NOMO-1 (cell line): ENCODE data around the gene NAP1L4.
A peak's percentile ranks its signal among the peaks of the same experiment; 100 is the strongest.

Experiments used
- DNase-seq, 2 experiments: peaks; one replicate each; lab custom pipeline; 2025; ENCODE audit not compliant: unreplicated experiment in 2 of 2; lab: John Stamatoyannopoulos, UW

NAP1L4 gene

DNA sequence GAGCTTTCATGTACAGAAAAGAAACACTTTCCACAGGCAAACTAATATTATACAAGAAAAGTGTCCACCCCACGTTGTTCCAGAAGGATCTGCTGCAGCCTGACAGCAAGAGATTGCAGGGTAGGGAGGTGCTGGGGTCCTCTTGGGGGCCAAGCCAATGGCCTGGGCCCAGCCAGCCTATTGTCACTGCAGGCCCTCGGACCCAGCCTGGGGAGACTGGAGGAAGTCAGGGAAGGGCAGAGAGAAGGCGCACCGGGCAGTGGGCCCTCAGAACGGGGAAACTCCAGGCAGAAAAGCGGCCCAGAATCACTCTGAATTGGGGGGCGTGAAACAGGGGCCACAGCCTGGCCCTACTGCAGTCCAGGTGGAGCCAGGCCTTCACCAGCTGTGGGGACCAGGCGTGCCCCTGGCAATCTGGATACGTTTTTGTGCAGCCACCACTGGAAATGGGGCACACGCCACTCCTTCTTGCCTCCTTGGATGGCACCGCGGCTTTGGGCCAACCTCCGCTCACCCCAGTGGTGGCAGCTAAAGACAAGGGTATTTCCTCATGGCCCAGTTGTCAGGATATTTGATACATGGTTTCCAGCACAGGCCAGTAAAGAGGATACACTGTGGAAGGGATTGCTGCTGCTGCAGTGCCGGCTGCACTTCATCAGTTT lies 3.9 kb upstream of the NAP1L4 start:
- DNase-seq: no peak

DNA sequence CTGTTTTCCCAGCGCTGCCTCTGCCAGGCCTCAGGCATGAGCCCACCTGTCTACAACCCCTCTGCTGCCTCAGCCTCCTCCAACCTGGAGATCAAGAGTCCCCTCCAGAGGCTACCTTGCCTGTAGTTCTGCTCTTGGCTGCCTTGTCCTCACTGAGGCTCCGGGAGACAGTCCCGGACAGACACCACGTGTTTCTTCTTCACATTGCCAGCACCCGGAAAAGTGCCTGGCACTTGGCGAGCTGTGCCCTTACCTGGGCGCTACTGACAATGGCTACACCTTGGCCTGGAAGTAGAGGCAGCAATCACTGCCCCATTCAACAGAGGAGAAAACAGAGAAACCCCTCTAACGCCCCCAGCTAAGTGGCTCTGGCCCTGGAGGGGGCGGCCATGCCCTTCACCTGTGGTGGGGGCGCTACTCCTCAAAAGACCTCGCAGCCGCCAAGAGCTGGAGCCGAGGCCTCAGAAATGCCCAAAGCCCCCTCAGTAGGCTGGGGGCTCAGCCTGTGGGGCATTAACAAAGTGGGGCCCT lies 3.0 kb upstream of the NAP1L4 start:
- DNase-seq: no peak

DNA sequence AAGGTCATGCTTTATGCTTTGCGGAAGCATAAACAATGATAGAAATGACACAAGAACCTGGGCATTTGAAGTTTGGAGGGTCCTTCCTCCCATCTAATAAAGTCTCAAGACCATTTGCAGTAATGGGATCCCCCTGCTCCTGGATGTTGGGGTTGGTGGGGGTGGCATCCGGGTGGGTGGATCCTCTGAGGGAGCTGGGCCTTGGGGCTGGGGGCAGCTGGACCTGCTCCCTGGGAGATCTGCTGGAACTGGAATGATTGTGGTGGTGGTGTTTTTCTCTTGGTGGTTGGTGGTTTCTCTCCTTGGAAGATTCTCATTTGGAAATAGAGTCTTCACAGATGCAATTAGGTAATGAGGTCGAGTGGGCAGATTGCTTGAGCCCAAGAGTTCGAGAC lies 2.2 kb upstream of the NAP1L4 start:
- no peak for DNase-seq

DNA sequence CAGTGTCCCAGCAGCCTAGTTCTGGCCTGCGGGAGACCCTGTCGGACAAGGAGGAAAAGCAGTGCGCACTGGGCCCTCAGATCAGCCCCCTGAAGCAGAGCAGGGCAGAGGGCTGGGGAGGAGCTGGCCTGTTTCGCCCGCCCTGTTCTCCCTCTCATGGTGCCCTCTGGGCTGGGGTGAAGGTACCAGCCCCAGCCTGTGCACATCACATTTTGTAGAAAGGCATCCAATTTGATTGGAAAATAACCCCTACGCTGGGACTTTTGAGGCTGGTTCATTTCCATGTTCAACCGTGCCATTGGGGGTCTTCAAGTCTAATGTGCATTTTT lies 832 bp upstream of the NAP1L4 start:
- peak in 1 of 2 experiments; percentile 36 for DNase-seq

DNA sequence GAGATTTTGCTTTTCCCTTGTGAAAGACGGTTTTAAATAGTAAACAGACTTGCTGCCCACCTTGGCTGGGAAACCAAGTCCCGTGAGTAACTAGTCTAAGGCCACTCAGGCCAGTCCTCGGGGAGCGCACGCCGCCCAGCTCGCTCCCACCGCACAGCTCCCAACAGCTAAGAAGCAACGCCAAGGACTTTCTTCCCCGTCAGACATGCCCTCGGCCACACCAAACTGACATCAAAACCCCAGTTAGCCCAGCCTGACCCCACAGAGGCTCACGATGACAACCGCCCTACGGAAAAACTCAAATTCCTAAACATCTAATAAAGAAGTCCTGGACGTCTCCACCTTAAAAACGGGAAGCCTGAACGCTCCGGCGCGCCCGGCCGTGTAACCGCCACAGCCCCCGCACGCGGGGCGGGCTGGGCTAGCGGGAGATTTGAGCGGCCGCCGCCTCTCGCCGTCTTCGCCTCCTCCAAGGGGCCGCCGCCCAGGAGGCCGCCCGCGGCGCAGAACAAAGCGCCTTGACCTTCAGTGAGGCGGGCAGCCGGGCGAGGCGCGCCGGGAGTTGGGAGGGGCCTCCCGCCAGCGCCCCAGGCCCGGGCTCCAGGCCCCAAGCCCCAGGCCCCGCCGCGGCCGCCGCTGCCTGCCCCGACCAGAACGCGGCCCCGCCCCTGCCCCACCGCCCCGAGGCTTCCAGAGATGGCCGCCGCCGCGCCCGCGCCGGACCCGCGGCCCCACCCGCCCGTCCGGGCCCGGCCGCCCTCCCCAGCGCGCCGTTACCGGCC lies 486 bp downstream of the NAP1L4 start:
- peak in 1 of 2 experiments; percentile 42 for DNase-seq

DNA sequence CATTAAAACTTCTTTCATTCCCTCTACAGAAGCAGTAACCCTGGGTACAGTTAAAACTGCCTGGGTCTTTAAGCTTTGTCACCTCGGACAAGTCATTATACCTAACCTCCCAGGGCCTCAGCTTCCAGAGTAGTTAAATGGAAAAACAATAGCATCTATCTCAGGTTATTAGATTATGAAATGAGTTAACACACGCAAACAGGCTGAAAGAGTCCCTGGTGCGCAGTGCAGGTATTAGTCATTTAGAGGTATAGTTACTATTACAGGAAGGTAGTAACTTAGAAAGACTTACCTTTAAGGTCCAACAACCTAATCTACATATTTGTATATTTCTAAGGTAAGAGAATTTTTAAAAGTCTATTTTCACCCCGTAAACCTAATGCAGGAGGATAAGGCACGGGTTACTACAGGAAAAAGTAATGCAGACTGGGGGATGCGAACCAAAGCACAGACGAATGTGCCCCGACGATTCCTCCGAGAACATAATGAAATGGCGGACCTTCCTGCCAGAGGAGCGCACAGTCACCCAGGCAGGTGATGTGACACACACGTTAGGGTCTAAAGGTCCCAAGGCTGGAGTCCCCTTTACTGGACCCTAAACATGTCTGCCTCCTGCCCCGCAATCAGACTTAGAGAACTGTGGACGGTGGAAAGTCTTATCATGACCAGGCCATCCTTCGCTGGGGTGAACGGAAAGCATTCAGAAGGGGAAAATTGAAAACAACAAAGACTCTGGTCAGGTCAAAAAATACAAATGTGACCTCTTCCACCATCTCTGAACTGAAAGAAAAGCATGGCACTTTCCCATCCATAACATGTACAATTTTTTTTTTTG lies 1.3 kb downstream of the NAP1L4 start:
- DNase-seq: peak in 1 of 2 experiments; percentile 23

DNA sequence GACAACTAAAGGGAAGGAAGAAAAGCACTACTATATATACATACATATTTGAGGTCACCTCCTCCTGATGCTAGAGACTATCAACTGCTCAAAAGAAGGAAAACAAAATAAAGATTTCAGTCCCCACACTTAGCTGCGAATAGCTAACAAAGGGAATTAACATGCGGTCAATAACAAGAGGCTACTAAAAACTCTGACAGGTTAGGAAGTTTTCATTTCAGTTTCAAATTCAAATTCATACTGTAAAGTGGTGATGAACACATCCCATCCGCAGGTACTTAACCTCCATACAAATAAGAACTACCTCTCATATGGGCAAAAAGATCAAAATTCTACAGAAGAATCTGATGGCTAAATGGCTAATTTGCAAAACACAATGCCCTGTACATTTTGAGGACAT lies 2.6 kb downstream of the NAP1L4 start:
- no peak for DNase-seq

DNA sequence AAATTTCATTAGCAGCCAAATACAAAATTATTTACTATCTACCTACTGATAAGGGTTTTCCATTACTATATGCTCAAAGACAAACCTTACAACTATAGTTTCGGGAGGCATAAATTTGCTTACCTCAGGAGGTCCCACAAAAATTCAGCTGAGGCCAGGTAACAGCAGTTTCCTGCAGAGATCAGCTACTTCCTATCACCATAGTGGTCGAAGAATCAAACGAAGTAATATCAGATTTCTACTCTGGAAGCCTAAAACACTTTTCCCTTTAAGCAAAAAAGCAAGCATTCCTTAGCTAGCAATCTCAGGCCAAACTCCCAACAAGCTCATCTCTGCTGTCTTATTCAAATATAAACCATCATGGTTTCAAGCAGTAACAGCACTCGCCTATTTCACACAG lies 3.1 kb downstream of the NAP1L4 start:
- DNase-seq: no peak

DNA sequence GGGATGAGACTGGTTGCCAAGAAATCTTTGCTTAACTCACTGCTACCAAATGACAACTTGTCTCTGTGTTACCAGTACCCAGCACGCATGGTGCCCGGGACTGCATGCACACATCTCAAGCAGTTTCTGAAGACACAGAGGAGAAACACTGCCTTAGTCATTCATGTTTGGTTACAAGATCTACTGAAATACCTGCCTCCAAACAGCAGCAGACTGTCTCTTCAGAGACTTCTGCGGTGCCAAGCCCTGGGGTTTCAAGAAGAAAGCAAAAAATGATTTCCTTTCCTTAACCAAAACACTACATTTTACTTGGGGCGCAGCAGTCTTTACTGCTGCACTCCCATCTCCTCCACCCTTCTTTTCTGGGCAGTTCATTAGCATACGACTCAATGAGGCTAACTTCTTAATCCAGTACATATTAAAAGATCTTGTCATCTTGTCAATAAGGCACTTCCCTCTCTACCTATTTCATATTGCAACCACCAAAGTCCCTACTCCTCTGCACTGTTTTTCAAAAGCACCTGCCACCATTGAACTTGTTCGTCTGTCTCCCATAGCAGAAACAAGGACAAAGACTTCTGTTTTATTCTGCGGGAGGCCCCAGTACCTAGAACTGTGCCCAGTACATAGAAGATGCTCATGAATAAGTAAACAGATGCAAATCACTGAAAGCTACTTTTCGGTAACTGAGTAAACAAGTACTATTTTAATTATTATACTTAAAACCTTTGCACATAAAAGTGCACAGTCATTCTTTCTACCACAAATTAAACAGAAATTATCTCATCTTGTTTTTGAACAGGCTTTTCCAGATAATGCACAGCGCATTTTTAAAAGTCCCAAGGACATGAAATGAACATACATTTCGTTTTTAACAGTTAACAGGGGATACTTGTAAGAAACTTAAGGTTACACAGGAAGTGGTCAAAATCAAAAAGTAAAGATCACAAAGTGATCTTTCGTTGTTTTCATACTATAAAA lies 4.0 kb downstream of the NAP1L4 start:
- DNase-seq: no peak

DNA sequence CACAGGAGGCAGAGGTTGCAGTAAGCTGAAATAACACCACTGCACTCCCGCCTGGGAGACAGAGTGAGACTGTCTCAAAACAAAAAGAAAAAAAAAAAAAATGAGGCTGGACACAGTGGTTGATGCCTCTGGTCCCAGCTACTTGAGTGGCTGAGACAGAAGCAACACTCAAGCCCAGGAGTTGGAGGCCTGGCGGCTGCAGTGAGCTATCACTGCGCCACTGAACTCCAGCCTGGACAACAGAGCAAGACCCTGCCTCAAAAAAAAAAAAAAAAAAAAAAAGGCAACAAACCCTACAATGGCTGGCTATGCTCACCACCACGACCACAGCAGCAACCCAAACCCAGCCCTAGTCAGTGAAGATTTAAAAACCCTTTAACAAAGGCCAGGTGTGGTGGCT lies 8.2 kb downstream of the NAP1L4 start:
- no peak for DNase-seq

DNA sequence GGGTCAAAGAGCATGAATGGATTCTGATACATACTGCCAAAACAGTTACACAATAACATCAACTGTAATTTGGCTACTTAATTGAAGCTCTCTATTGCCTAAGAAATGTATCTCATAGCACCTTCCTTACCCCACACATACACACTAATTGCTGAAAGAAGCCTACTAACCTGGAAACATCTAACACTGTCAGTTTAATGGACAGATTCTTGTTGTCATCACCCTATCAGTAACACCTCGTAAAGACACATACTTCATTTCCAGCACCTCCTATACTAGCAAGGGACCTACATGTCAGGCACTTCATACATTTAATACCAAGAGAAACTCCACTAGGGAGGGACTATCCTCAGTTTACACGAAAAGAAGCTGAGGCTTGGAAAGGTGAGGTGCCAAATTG lies 9.9 kb downstream of the NAP1L4 start:
- no peak for DNase-seq

DNA sequence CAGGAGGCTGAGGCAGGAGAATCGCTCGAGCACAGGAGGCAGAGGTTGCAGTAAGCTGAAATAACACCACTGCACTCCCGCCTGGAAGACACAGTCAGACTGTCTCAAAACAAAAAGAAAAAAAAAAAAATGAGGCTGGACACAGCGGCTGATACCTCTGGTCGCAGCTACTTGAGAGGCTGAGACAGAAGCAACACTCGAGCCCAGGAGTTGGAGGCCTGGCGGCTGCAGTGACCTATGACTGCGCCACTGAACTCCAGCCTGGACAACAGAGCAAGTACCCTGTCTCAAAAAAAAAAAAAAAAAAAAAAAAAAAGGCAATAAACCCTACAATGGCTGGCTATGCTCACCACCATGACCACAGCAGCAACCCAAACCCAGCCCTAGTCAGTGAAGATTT lies 11.0 kb downstream of the NAP1L4 start:
- no peak for DNase-seq

DNA sequence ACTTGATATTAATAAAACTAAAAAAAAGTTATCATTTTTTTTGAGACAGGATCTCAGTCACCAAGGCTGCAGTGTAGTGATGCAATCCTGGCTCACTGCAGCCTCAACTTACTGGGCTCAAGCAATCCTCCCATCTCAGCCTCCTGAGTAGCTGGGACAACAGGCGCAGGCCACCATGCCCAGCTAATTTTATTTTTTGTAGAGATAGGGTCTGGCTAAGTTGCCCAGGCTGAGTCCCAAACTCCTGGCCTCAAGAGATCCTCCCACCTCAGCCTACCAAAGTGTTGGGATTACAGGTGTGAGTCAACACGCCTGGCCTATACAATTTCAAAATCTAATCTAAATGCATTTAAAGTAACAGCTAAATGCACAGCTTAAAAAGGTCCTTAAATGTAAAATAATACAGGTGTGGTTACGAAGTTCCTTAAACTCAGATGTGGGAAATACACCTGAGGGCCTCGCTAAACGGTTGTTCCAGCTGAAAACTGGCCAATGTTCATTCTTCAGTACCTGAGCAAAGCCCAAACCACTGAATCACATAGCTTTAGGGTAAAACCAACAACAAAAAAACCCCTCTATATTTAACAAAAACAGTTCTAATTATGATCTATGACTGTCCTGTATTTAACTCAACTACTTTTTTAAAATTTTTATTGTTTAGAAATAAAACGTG lies 11.8 kb downstream of the NAP1L4 start:
- no peak for DNase-seq

DNA sequence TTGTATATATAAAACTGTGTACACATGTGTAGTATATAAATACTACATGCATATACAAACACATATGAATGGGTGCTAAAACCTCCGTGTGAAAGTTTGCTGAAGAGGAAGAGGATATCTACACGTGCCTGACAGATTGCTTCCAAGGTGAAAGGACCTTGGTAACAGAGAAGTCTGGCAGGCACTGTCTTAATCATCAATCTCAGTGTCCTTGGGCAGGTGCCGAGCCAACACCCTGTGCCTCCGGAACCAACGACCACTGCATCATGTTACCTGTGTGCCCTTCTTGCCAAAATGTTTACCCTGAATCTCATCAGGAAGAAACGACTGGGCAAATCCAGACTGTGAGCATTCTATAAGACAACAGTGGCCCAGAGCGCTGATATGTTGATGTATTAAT lies 15.0 kb downstream of the NAP1L4 start:
- no peak for DNase-seq

DNA sequence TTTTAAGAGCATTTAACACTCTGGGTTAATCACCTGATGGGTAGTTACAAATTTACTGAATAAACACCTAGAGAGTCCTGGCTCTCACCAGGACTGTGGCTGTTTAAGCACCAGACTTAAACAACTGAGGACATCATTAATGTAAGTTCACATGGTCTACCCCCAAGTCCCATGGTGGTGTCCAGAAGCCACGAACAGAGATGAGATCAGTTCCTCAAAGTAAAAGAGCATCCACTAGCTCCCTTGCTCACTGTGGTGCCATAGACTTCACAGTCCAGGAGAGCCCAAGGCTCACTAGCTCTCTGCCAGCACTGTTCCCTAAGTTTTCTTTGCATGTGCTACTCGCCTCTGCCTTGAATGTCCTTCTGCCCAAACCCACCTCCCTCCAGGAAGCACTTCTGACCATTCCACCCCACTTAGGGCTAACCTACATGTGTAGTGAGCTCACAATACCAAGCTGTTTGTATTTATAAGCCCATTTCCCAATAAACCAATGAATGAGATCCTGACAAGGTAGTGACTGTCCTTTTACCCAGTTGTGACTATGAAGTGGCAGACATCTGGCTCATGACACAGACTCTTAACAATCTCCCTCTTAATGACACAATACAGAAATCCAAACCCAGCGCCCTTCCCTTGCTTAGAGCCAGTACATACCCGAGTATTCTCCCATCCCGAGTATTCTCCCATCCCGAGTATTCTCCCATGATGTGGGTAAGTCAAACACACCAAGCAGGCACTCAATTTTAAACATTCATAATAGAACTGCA lies 15.7 kb downstream of the NAP1L4 start:
- DNase-seq: no peak

DNA sequence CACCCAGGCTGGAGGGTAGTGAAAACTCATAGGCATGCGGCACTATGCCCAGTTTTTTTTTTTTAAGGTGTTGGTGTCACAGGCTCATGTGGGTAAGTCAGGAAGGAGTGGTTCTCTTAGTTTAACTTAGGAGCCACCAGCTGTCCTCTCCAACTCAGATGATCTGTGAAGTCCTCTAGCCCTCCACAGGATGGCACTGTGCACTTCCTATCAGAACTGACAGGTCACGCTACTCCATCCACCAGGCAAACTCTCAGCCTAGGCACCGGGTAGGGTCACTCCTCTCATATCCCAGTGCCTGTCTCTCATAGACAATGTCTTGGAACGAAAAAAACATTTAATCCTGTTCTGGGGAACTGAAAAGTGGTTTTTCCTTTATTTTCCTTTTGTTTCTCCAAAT lies 16.5 kb downstream of the NAP1L4 start:
- peak in 1 of 2 experiments; percentile 35 for DNase-seq

DNA sequence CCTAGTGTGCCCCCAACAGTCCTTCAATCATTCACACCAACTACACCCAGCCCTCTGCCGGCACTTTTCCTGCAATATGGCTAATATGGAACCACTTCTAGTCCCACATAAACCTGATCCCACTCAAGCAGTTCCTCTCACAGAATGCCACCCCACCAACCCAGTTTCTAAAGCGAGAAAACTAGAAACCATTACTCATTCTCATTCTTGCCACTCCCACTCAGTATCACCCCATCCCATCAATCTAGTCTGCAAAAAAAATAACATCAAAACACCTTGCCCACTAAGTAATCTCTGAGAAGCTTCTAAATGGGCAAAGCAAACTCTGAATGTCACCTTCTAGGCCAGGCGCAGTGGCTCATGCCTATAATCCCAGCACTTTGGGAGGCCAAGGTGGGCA lies 17.9 kb downstream of the NAP1L4 start:
- DNase-seq: no peak

DNA sequence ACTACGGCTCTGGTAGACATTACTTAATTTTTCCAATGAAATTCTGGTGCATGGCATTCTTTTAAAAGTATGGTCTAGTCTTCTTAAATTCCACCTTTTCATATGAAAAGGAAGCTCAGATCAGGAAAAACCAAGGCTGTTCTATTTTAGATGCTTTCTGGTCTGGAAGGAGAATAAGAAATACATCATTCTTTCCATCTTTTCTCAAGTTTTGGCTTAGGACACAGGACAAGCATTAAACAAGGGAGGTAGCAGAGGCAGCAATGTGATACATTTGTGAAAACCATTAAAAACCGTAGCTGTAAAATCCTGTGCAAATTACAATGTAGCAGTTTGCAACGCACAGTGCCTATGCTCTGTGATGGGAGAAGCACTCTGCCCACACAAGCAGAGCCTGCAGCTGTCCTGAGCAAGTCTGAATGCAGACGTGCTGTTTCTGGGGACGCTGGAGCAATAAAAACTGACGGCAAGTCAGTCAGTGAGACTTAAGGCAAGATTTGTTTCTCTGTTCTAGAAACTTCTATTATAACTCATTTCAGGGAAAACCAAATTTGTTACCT lies 23.7 kb downstream of the NAP1L4 start:
- no peak for DNase-seq

DNA sequence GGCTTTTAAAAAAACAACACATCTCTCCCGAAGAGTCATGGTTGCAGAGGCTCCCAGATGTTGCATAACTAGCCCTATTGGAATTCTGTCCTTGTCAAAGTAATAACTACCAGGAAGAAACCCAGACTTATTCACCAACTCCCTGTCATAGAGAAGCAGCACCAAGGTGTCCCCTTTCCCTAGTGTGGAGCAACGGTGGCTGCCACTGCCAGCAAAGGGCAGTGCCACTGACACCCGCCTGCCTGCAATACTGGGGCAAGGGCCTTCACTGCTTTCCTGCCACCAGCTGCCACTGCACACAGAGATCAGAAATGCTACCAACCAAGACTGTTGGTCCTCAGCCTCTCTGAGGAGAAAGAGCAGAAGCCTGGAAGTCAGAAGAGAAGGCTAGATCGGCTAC lies 27.3 kb downstream of the NAP1L4 start:
- DNase-seq: no peak
